Kidney epithelial cell (primary cell): ENCODE results near the gene FAM168B. TPM values are rescaled to one million over a fixed set of nuclear protein-coding genes. Genes with fewer than 3 reads are reported as not detected.

Source experiments
- DNase-seq: peaks from one replicate; pipeline ENCODE4 v3.0.0-alpha.2; 2010; ENCODE audit warnings: low read depth
- H3K27me3 ChIP-seq: 2 replicates; pipeline ENCODE4 v1.6.0; 2011; ENCODE audit warnings: low read length; ENCODE audit not compliant: control insufficient read depth, insufficient read depth
- H3K36me3 ChIP-seq: 2 replicates; pipeline ENCODE4 v1.5.1; 2011; ENCODE audit warnings: low read length; ENCODE audit not compliant: control insufficient read depth, insufficient read depth
- H3K4me3 ChIP-seq: 2 replicates; pipeline ENCODE4 v1.5.1; 2011; ENCODE audit warnings: low read depth, mild to moderate bottlenecking, control low read depth, low read length
- CTCF ChIP-seq: IDR thresholded peaks from 2 replicates; pipeline ENCODE4 v1.5.1; 2011; ENCODE audit warnings: mild to moderate bottlenecking, moderate library complexity, low read length, control low read depth, inconsistent platforms; ENCODE audit not compliant: insufficient read depth, poor library complexity, severe bottlenecking
- total RNA-seq: library from RNA; depleted of rRNA; stranded (reverse); fragments of >200 nt; gene quantifications from 2 replicates; pipeline ENCODE4 v1.2.3, GENCODE V29; 2015

Gene FAM168B
- total RNA-seq, 1 donor from 2014 or later = 177 TPM

- no peak for TF ChIP-seq CTCF
- no peak overlapping the region for H3K4me3 ChIP-seq
- peaks cover 1% of the 10 kb centered on the region for H3K36me3 ChIP-seq
- DNase-seq = no peak
- H3K27me3 ChIP-seq = no peaks in the 10 kb centered on the region
Measured at GRCh38 chr2:131063501-131064283, 29.6 kb downstream of the FAM168B start.

DNA sequence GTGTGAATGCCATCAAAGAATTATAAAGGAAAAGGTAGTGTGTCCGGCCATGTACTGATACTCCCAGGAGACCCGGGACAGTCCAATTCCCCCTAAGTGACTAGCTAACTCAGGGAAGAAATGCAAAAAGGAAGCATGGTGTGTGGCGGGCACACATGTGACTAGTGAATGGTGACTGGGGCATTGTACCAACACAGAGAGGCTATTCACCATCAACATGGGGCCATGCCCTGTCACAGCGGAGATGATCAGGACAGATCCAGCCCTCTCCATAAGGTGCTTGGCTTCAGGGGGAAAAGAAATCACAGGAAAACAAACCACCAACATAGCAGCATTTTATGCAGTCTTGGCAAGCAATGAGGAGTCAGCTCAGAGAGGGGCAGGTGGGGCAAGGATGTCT lies 34.3 kb downstream of the FAM168B start:
- Histone ChIP-seq H3K27me3 (no peaks in the 10 kb centered on the region), H3K36me3 (peaks cover 4% of the 10 kb centered on the region), H3K4me3 (no peak overlapping the region)
- DNase-seq = no peak
- TF ChIP-seq CTCF = no peak

GRCh38 chr2:131058214-131058843 lies 34.9 kb downstream of the FAM168B start:
- peaks cover 4% of the 10 kb centered on the region for H3K36me3 ChIP-seq

GRCh38 chr2:131056932-131057287 lies 36.4 kb downstream of the FAM168B start:
- Histone ChIP-seq H3K4me3 (no peak overlapping the region), H3K27me3 (no peaks in the 10 kb centered on the region), H3K36me3 (peaks cover 4% of the 10 kb centered on the region)
- TF ChIP-seq CTCF = no peak
- DNase-seq = no peak

More at GRCh38 chr2:131058214-131058843, 34.9 kb downstream of the FAM168B start:
- Histone ChIP-seq H3K27me3 (no peaks in the 10 kb centered on the region), H3K4me3 (no peak overlapping the region)
- no peak for TF ChIP-seq CTCF
- no peak for DNase-seq

GRCh38 chr2:131056204-131056931 lies 36.9 kb downstream of the FAM168B start:
- no peak for DNase-seq
- Histone ChIP-seq H3K36me3 (peaks cover 4% of the 10 kb centered on the region), H3K4me3 (no peak overlapping the region), H3K27me3 (no peaks in the 10 kb centered on the region)
- TF ChIP-seq CTCF = no peak
